ENCODE measurements around the gene PTPA.

The PTPA gene

DNA sequence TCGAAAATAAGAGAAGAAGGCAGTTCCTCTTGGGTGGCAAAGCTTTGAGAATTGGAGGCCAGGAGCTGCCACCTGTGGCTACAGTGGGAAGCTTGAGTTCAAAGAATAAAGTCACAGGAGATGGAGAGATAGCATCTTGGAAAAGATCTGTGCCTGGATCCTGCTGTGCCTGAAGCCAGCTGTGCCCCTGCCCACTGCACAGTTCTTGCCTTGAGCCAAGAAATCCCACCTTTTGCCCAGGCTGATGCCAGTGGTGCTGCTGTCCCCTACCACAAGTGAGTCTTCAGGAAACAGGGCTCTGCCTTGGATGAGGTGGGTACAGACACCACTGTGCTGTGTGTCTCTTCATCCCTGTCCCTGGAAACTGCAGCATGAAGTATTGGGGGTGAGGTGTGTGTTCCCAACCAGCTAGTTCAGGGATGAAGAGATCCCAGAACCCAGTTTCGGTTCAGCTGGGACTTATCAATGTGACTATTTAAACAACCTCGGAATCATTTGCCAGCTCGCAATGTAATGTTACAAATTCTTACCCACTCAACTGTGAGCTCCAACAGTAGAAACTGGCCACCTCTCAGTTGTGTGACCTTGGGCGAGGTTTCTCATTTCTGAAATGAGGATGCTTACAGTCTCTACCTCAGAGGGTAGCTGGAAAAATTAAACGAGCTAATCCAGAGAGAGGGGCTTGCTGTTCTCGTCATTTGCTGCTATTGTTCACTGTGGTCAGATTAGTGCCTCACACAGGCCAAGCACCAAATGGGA is 61.0 kb downstream of the PTPA start:
- ChIA-PET CTCF (interaction anchor here (0.5 to 5.8 kb wide), 8 partner anchors 15 to 452 kb away, joined by 3 to 63 read pairs (median 10); no protein-coding TSS in a partner anchor), POLR2A (ENCODE audit: low non-redundant PET) (interaction anchor here (0.7 kb wide), 1 partner anchor 160 kb away, joined by 3 read pairs; no protein-coding TSS in a partner anchor)
- no peak for DNase-seq (ENCODE audit: low spot score)
- TF ChIP-seq, protein P1, sequence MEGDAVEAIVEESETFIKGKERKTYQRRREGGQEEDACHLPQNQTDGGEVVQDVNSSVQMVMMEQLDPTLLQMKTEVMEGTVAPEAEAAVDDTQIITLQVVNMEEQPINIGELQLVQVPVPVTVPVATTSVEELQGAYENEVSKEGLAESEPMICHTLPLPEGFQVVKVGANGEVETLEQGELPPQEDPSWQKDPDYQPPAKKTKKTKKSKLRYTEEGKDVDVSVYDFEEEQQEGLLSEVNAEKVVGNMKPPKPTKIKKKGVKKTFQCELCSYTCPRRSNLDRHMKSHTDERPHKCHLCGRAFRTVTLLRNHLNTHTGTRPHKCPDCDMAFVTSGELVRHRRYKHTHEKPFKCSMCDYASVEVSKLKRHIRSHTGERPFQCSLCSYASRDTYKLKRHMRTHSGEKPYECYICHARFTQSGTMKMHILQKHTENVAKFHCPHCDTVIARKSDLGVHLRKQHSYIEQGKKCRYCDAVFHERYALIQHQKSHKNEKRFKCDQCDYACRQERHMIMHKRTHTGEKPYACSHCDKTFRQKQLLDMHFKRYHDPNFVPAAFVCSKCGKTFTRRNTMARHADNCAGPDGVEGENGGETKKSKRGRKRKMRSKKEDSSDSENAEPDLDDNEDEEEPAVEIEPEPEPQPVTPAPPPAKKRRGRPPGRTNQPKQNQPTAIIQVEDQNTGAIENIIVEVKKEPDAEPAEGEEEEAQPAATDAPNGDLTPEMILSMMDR (conservative IDR thresholded peaks at IDR 0.05; ENCODE audit: low read depth): no peak
- peak overlapping the region; percentile 99 for H3K27ac ChIP-seq

- POLR2A ChIA-PET (ENCODE audit: low non-redundant PET): interaction anchor here (0.7 to 1.0 kb wide), 2 partner anchors 159 to 311 kb away, joined by 3 read pairs; no protein-coding TSS in a partner anchor
- peak overlapping the region; percentile 99; the same call in 1 of the 2 replicates for H3K27ac ChIP-seq
- CTCF ChIA-PET: interaction anchor here (0.5 to 5.8 kb wide), 10 partner anchors 15 to 458 kb away, joined by 3 to 63 read pairs (median 13); no protein-coding TSS in a partner anchor
- DNase-seq (ENCODE audit: low spot score): no peak
- TF ChIP-seq, protein P1 (conservative IDR thresholded peaks at IDR 0.05; ENCODE audit: low read depth): no peak
Measured at GRCh38 chr9:129172816-129173215, 61.6 kb downstream of the PTPA start.

DNA sequence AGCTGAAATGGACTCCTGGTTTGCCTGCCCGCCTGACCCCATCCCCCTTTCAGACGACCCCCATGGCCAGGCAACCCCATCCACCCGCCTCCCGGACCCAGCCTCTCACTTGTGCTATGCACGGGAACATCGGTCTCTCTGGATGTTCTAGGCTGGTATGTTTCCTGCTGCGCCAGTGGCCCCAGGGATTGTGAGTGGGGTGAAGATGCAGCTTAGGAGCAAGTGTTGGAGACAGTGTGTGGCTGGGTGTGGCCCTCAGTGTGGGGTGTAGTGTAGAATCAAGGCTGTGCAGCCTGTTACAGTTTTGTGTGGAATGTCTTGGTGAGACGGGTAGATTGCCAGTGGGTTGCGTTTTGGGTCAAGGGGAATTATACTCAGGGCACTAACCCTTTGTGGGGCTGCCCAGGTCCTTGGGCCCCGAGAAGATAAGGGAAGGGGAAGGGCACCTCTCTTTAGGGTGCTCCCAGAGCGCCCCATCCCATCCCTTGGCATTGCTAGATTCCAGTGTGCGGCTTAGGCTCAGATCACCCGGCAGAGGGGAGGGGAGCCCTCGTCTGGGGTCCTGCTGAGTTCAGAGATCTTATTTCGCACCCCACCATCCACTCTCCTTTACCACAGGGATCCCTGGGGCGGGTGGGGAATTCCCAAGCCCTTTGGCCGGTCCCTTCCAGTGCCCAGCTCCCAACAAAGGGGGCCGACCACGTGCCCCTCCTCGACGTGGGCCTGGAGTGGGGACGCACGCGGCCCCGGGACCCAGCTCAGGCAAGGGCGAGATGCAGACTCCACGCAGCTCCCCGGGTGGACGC is 62.3 kb downstream of the PTPA start:
- DNase-seq (ENCODE audit: low spot score): no peak
- peak overlapping the region; percentile 99 for H3K27ac ChIP-seq
- ChIA-PET CTCF (interaction anchor here (0.5 to 5.8 kb wide), 40 partner anchors 10 to 640 kb away, joined by 3 to 63 read pairs (median 5); partner anchors contain the start of gene C9orf50), POLR2A (ENCODE audit: low non-redundant PET) (interaction anchor here (1.0 to 5.8 kb wide), 4 partner anchors 16 to 310 kb away, joined by 3 to 81 read pairs (median 10); no protein-coding TSS in a partner anchor)
- TF ChIP-seq, protein P1 (conservative IDR thresholded peaks at IDR 0.05; ENCODE audit: low read depth): no peak

DNA sequence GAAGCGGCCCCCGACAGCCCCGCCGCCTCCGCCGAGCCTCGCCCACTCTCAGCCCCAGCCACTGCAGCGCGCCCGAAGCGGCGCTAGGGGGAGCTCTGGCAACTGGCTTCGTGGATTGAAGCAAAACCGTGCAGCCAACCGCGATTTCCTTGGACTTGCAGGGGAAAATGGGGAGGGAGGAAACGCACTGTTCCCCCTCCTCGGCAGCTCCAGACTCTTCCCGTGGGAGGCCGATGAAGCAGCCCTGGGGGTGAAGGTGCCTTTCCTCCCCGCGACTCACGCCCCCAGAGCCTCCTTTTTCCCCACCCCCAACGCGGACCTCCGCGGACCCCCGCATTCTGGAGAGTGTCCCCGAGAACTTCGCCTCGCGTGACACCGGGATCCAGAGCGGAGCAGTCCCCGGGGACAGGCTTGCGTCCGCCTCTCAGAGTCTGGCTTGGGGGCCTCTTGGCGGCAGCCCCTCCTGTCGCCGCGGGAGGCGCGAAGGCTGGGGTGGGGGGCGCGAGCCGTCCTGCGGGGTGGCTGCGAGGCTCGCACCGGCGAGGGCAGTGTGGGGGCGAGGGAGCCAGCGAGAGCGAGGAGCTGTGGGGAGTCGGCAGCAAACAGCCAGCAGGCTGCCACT is 63.0 kb downstream of the PTPA start:
- peak overlapping the region; percentile 99 for H3K27ac ChIP-seq
- ChIA-PET POLR2A (ENCODE audit: low non-redundant PET) (interaction anchor here (0.7 to 5.8 kb wide), 8 partner anchors 13 to 434 kb away, joined by 3 to 81 read pairs (median 4); no protein-coding TSS in a partner anchor), CTCF (interaction anchor here (0.5 to 5.8 kb wide), 48 partner anchors 8 to 639 kb away, joined by 3 to 63 read pairs (median 5); partner anchors contain the start of gene C9orf50)
- DNase-seq (ENCODE audit: low spot score): peak; percentile 92
- TF ChIP-seq, protein P1 (conservative IDR thresholded peaks at IDR 0.05; ENCODE audit: low read depth): peak; percentile 100

DNA sequence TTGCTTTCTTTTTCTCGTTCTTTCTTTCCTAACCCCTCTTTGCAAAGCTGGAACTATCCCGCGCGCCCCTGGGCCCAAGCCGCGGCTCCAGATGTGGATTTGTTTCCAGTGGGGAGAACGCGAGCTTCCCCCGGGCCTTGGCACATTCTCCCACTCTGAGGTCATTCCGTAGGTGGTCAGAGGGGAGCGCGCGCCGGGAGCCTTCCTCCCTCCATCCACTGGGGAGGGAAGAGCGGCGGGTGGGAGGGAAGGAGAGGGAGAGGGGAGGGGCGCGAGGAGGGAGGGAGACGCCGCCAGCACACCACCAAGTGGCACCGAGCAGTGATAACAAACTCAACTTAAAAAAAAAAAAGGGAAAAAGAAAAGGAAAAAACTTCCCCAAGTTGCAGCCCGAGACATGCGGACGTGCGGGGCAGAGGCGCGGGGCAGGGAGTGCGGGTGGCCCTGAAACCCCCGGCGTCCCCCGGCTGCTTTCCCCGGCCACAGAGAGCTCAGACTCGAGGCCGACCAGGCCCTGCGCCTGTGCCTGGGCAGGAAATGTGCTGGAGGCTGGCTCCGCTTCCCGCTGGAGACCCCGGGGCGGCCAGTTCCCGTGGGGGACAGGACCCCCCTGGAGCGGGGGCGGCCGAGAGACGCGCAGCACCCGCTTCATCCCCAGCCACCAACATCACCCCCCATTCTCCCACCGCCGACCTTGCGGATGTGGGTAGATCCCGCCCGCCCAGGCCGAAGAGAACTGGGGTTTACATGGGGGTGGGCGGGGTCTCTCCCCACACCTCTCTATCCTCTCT is 63.7 kb downstream of the PTPA start:
- ChIA-PET CTCF (interaction anchor here (0.5 to 5.8 kb wide), 34 partner anchors 9 to 562 kb away, joined by 3 to 63 read pairs (median 5); partner anchors contain the start of gene C9orf50), POLR2A (ENCODE audit: low non-redundant PET) (interaction anchor here (0.6 to 5.8 kb wide), 8 partner anchors 13 to 433 kb away, joined by 3 to 81 read pairs (median 4); no protein-coding TSS in a partner anchor)
- peak; percentile 87 for DNase-seq (ENCODE audit: low spot score)
- TF ChIP-seq, protein P1 (conservative IDR thresholded peaks at IDR 0.05; ENCODE audit: low read depth): no peak; the same call in 1 of the 2 replicates
- H3K27ac ChIP-seq: peak overlapping the region; percentile 99
